Measurements from ENCODE around the gene AGPAT1.

AGPAT1 gene

GRCh38 chr6:32185681-32186131 is 9.8 kb upstream of the AGPAT1 start:
- peak; percentile 84 for DNase-seq

GRCh38 chr6:32184084-32184640 is 8.3 kb upstream of the AGPAT1 start, which contains the start of gene AGER:
Gene AGER, minus strand, starts transcription at chr6:32184253. Its CDS starts 31 bp downstream, at chr6:32184222.
- no peak for DNase-seq

- no peak for DNase-seq
These were observed 7.7 kb upstream of the AGPAT1 start for GRCh38 chr6:32183483-32184083.

DNA sequence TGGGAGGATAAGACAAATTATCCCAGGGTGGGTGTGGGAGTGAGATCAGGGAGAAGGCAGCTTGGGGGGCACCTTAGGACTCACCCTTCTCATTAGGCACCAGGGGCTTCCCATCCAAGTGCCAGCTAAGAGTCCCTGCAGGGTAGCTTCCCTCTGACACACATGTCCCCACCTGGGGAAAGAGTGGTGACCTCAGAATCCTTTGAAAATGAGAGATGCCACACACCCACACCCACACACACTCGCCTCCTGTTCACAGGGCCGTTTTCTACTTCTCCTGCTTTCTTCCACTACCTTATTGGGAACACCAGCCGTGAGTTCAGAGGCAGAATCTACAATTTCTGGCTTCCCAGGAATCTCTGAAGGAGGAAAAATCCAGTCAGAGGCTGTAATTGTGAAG is 7.1 kb upstream of the AGPAT1 start:
- DNase-seq, result no peak

GRCh38 chr6:32182555-32182981 is 6.7 kb upstream of the AGPAT1 start:
- no peak for DNase-seq

DNA sequence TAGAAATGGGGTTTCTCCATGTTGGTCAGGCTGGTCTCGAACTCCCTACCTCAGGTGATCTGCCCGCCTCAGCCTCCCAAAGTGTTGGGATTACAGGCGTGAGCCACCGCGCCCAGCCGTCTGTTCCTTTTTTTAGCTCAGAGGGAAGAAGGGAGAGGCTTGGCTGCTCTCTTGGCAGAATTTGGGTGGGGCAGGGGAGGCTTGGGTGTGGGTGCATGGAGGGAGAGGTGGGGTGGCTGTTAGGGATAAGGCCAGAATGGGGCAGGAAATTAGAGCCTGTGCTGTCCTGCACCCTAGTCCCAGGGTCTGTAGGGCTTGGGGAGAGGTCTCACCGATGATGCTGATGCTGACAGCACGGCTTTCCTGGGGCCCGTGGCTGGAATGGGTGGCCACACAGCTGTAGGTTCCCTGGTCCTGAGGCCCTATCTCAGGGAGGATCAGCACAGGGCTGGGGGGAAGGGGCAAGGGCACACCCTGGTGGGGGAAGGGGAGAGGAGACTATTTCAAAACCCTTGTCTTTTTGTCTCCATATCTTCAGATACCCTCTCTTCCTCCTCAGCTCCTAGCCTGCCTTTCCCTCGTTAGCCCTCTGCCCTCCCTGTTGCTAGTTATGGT is 6.1 kb upstream of the AGPAT1 start:
- DNase-seq, result peak; percentile 85

- no peak for DNase-seq
These were observed 5.3 kb upstream of the AGPAT1 start for GRCh38 chr6:32181148-32181702.

DNA sequence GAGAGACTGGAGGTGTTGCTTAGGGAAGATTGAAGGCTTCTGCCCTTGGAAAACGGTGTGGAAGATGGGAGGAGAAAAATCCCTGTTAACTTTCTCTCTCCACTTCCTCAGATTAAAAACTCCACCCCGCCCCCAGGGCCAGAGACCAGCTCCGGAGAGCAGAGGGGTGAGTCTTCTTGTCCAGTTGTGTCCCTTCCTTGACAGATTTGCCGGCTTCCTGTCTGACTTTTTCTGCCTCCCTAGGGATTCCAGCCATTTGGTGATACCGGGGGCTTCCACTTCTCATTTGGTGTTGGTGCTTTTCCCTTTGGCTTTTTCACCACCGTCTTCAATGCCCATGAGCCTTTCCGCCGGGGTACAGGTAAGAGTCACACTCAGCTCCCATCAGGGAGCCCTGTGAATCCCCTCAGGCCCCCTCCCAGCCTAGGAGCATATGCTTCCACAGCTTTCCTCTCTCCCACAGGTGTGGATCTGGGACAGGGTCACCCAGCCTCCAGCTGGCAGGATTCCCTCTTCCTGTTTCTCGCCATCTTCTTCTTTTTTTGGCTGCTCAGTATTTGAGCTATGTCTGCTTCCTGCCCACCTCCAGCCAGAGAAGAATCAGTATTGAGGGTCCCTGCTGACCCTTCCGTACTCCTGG is 4.0 kb upstream of the AGPAT1 start:
- DNase-seq, result no peak

DNA sequence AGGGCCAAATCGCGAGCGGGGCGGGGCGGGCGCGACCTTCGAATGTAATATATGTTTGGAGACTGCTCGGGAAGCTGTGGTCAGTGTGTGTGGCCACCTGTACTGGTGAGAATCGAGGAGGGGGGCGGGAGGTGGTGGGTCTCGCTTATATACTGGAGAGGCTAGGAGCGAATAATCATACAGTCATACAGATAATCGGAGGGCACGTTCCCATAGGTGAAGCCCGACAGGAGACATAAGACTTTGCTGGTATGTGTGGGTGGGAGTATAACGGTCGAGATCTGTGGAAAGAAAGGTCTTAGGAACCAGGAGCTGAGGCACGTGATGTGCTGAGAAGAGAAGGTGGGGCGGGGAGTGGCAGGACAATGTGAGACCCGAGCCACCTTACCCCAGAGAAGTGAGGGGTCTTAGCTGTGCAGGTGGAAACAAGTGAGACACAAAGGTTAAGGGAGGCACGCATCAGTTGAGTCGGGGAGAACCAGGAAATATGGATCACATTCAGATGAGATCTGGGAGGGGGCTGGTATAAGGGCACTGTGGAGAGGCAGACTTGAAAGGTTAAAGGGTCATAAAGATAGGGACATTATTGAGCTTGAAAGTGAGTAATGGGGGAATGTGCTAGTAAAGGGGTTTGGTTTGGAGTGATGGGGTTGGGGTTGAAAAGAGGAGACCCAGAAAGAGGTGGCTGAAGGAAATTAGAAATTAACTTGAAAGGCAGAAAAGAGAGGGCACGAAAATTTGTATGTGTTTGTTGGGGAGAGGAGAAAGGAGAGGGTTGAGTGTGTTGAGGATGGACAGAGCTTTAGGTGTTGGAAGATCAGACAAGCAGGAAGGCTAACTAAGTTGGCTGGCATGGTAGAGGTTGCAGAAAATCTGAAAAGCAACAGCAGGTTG is 2.9 kb upstream of the AGPAT1 start:
- peak; percentile 52 for DNase-seq

GRCh38 chr6:32177788-32178546 is 2.1 kb upstream of the AGPAT1 start, which contains the start of gene RNF5:
Gene RNF5, plus strand, starts transcription at chr6:32178405. Its CDS starts 107 bp downstream, at chr6:32178512.
- peak; percentile 100 for DNase-seq

DNA sequence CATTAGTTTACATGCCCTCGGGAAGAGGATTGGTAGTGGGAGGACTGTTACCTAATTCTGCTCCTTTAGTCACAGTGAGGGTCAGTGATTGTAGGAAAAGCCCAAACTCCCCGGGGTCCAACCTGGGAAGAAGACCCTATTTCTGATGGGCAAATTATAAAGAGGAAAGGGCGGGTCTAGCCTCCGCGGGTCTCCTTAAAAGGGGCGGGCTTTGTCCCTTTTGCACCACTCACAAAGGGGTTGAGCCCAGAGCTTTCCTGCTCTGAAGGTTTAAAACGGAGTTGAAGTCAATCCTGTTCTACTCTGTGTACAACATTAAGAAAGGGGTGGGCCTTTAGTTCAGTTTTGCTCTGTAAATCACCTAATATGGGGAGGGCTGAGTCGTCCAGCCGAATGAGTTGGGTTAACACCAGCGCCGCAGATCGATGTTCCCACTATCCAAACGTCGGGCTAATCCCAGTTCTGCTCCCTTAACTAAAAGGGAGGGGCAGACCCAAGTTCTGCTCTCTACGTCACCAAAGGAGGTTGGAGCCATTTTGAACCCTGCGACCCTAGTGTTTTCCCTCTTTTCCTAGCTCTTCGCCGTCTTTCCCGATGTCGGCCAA is 1.4 kb upstream of the AGPAT1 start:
- peak; percentile 83 for DNase-seq

- DNase-seq, result no peak
These were observed 745 bp upstream of the AGPAT1 start for GRCh38 chr6:32176476-32177182.

DNA sequence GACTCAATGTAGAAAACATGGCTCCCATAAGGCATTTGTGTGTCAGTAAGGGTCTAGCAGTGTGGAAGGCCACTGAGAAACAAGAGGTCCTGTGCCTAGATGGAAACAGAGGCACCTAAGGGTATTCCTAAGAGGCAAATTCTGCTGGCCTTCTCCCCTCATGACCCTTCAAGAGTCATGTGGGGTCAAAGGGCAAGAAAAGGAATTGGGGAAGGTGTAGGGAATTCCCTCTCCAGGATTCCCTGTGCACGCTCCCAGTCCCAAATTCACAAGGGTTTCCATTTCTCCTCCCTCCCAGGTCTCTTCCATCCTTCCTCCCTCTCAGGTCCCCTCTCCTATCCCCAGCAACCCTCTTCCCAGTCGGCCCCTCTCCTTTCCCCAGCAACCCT is 568 bp downstream of the AGPAT1 start:
- no peak for DNase-seq

GRCh38 chr6:32174416-32174815 is 1.5 kb downstream of the AGPAT1 start:
- DNase-seq, result no peak

DNA sequence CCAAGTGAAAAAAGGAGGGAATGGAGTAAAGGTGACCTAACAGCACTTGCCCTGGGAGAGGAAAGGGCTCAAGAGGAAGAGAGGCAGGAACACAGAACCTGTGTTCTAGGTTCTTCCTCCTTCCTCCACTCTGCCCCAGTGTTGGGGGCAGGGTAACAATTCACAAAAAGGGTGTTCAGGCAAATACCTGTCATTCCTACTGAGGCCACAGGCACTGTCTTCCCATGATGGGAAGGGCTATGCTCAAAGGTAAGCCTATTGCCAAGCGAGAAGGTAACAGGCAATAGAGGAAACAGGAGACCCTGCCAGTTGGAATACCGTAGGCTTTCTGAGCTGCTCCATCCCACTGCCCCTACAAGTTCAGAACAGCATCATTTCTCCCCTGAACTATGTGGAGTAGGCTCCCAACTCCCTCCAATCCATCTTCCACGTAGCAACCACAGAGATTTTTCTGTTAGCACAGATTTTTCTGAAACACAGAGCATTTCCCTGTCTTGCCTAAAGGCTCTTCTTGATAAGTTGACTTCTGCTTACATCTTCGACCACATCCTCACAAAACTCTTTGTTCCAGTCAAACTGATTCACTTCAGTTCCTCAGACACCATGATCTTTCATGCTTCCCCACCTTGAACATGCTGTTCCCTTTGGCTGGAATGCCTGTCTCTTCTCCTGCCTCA is 2.7 kb downstream of the AGPAT1 start:
- peak; percentile 14 for DNase-seq

- DNase-seq, result no peak
These were observed 4.7 kb downstream of the AGPAT1 start for GRCh38 chr6:32171234-32171633.

GRCh38 chr6:32170294-32170693 is 5.6 kb downstream of the AGPAT1 start:
- no peak for DNase-seq

GRCh38 chr6:32168807-32169591 is 6.9 kb downstream of the AGPAT1 start:
- DNase-seq, result no peak

GRCh38 chr6:32168350-32168749 is 7.5 kb downstream of the AGPAT1 start:
- no peak for DNase-seq

Data from hematopoietic multipotent progenitor cell treated with erythropoietin and hydrocortisone succinate and interleukin-3 and kit ligand, for 6 days (in vitro differentiated cells).